HepG2 (cell line): ENCODE results near the gene SCAND1. TPM values are rescaled to one million over a fixed set of nuclear protein-coding genes. Genes with fewer than 3 reads are reported as not detected.

Experiments used
- AKAP8 ChIP-seq: sonication (generic); formaldehyde crosslinking; IDR thresholded peaks from 2 replicates; pipeline ENCODE4 v1.5.1; 2020; ENCODE audit warnings: mild to moderate bottlenecking, missing genetic modification reagents
- BHLHE40 ChIP-seq: IDR thresholded peaks from 2 replicates; pipeline ENCODE4 v1.6.1; 2011; ENCODE audit warnings: low read length, improper control_type of control experiment
- CCDC6 ChIP-seq: sonication (generic); formaldehyde crosslinking; IDR thresholded peaks from 2 replicates; pipeline ENCODE4 v1.8.1; 2022; ENCODE audit warnings: mild to moderate bottlenecking, missing genetic modification reagents, moderate library complexity
- DPF2 ChIP-seq: sonication (generic); formaldehyde crosslinking; IDR thresholded peaks from 2 replicates; pipeline ENCODE4 v1.4.0; 2020; ENCODE audit warnings: mild to moderate bottlenecking, low read depth, missing genetic modification reagents, borderline replicate concordance
- FOXA3 ChIP-seq: IDR thresholded peaks from 2 replicates; pipeline ENCODE4 v1.6.1; 2016; ENCODE audit warnings: missing genetic modification reagents, missing compliant biosample characterization
- FOXK2 ChIP-seq: fragments of 450-650 bp; IDR thresholded peaks from 2 replicates; pipeline ENCODE4 v1.6.1; 2016
- HNRNPH1 ChIP-seq: fragments of 200-400 bp; formaldehyde crosslinking; optimal IDR thresholded peaks from 2 replicates; pipeline ENCODE3; 2017; ENCODE audit warnings: mild to moderate bottlenecking, low read depth, low read length
- MEF2D ChIP-seq: sonication (generic); formaldehyde crosslinking; IDR thresholded peaks from 2 replicates; pipeline ENCODE4 v1.5.1; 2020; ENCODE audit warnings: mild to moderate bottlenecking, missing genetic modification reagents
- NFIB ChIP-seq: sonication (generic); formaldehyde crosslinking; IDR thresholded peaks from 2 replicates; pipeline ENCODE4 v1.9.0; 2021; ENCODE audit warnings: missing genetic modification reagents, mild to moderate bottlenecking, borderline replicate concordance
- ONECUT2 ChIP-seq: sonication (generic); formaldehyde crosslinking; IDR thresholded peaks from 2 replicates; pipeline ENCODE4 v1.4.0; 2020; ENCODE audit warnings: missing genetic modification reagents
- POLR2AphosphoS2 ChIP-seq: IDR thresholded peaks from 2 replicates; pipeline ENCODE4 v1.6.1; 2011; ENCODE audit warnings: low read depth, low read length, improper control_type of control experiment
- RNF2 ChIP-seq: fragments of 450-650 bp; conservative IDR thresholded peaks from 2 replicates; pipeline ENCODE4 v1.6.1; 2016; ENCODE audit warnings: low read depth
- SETDB1 ChIP-seq: sonication (generic); formaldehyde crosslinking; IDR thresholded peaks from 2 replicates; pipeline ENCODE4 v1.5.1; 2020; ENCODE audit warnings: missing genetic modification reagents, mild to moderate bottlenecking, borderline replicate concordance
- SIX4 ChIP-seq: sonication (generic); formaldehyde crosslinking; IDR thresholded peaks from 2 replicates; pipeline ENCODE4 v1.4.0; 2020; ENCODE audit warnings: missing genetic modification reagents
- SMAD3 ChIP-seq: sonication (generic); formaldehyde crosslinking; IDR thresholded peaks from 2 replicates; pipeline ENCODE4 v1.4.0; 2020; ENCODE audit warnings: missing genetic modification reagents
- SMARCE1 ChIP-seq: fragments of 450-650 bp; IDR thresholded peaks from 2 replicates; pipeline ENCODE4 v1.6.1; 2017; ENCODE audit warnings: borderline replicate concordance
- STAG1 ChIP-seq: sonication (generic); formaldehyde crosslinking; IDR thresholded peaks from 2 replicates; pipeline ENCODE4 v1.4.0; 2020; ENCODE audit warnings: missing genetic modification reagents
- TCF7 ChIP-seq: sonication (generic); IDR thresholded peaks from 2 replicates; pipeline ENCODE4 v1.6.1; 2016; ENCODE audit warnings: antibody characterized with exemption, low read depth
- TEF ChIP-seq: sonication (generic); formaldehyde crosslinking; IDR thresholded peaks from 2 replicates; pipeline ENCODE4 v1.5.0; 2020; ENCODE audit warnings: missing genetic modification reagents
- TRIM24 ChIP-seq: sonication (generic); formaldehyde crosslinking; IDR thresholded peaks from 2 replicates; pipeline ENCODE4 v1.8.0; 2022; ENCODE audit warnings: mild to moderate bottlenecking, missing genetic modification reagents
- U2AF1 ChIP-seq: fragments of 200-400 bp; formaldehyde crosslinking; optimal IDR thresholded peaks from 2 replicates; pipeline ENCODE3; 2017; ENCODE audit warnings: mild to moderate bottlenecking, low read depth, low read length
- U2AF2 ChIP-seq: fragments of 200-400 bp; formaldehyde crosslinking; IDR thresholded peaks from 2 replicates; pipeline ENCODE4 v1.6.1; 2017; ENCODE audit warnings: low read depth, mild to moderate bottlenecking, low read length
- ZBTB33 ChIP-seq: sonication (generic); formaldehyde crosslinking; IDR thresholded peaks from 2 replicates; pipeline ENCODE4 v1.4.0; 2020; ENCODE audit warnings: missing genetic modification reagents
- ZFP1 ChIP-seq: IDR thresholded peaks from 2 replicates; pipeline ENCODE4 v1.6.1; 2016
- ZNF230 ChIP-seq: sonication (generic); formaldehyde crosslinking; IDR thresholded peaks from 2 replicates; pipeline ENCODE4 v1.4.0; 2020; ENCODE audit warnings: mild to moderate bottlenecking, missing genetic modification reagents
- ZNF264 ChIP-seq: sonication (generic); formaldehyde crosslinking; IDR thresholded peaks from 2 replicates; pipeline ENCODE4 v1.4.0; 2020; ENCODE audit warnings: missing genetic modification reagents
- ZNF280B ChIP-seq: sonication (generic); formaldehyde crosslinking; IDR thresholded peaks from 2 replicates; pipeline ENCODE4 v1.5.0; 2020; ENCODE audit warnings: missing genetic modification reagents, mild to moderate bottlenecking, borderline replicate concordance
- ZNF292 ChIP-seq: sonication (generic); formaldehyde crosslinking; IDR thresholded peaks from 2 replicates; pipeline ENCODE4 v1.8.1; 2022; ENCODE audit warnings: mild to moderate bottlenecking, low read depth, missing genetic modification reagents, borderline replicate concordance
- ZNF333 ChIP-seq: sonication (generic); formaldehyde crosslinking; IDR thresholded peaks from 2 replicates; pipeline ENCODE4 v1.4.0; 2020; ENCODE audit warnings: mild to moderate bottlenecking, missing genetic modification reagents, borderline replicate concordance
- ZNF33A ChIP-seq: sonication (generic); formaldehyde crosslinking; IDR thresholded peaks from 2 replicates; pipeline ENCODE4 v1.5.1; 2020; ENCODE audit warnings: missing genetic modification reagents, mild to moderate bottlenecking, moderate library complexity, borderline replicate concordance
- ZNF350 ChIP-seq: sonication (generic); formaldehyde crosslinking; IDR thresholded peaks from 2 replicates; pipeline ENCODE4 v1.4.0; 2020; ENCODE audit warnings: mild to moderate bottlenecking, low read depth, missing genetic modification reagents, borderline replicate concordance
- ZNF839 ChIP-seq: sonication (generic); formaldehyde crosslinking; IDR thresholded peaks from 2 replicates; pipeline ENCODE4 v1.4.0; 2020; ENCODE audit warnings: missing genetic modification reagents, mild to moderate bottlenecking, borderline replicate concordance
- polyA plus RNA-seq, 8 experiments: library from polyadenylated mRNA; depleted of rRNA in 3 of 8; stranded (reverse) in 7 of 8; unstranded in 1 of 8; fragments of >200 nt; fragmentation: Illumina TruSeq in 4 of 8; extraction: Trizol in 4 of 8; gene quantifications; 2 replicates each; pipeline versions ENCODE4 v1.2.1 to v1.2.3, GENCODE V29; 2011 to 2016; ENCODE audit warnings: low read depth in 4 of 8, missing spikeins in 1 of 8, mixed read lengths in 1 of 8; ENCODE audit not compliant: insufficient read depth in 1 of 8
- total RNA-seq, 5 experiments: library from RNA; depleted of rRNA; stranded (reverse); fragments of >200 nt; fragmentation: Illumina TruSeq; extraction: Trizol; gene quantifications; 2 replicates each; pipeline ENCODE4 v1.2.3, GENCODE V29; 2016; ENCODE audit warnings: low read depth in 1 of 5

Gene SCAND1
- total and polyA plus RNA-seq, 2 of the 13 experiments (the other 11 are each of a cell fraction or from before 2014, with no cell fraction given), result 19.3 to 109 TPM

- TF ChIP-seq ZNF350 (CRISPR knock-in tag) (no peak), SETDB1 (CRISPR knock-in tag) (0 out of 2 replicates have a peak, but pooled peaks have one; percentile 33), SIX4 (no peak), SMARCE1 (no peak), BHLHE40 (peak; percentile 42; the same call in 1 of the 2 replicates), POLR2AphosphoS2 (no peak), ONECUT2 (CRISPR knock-in tag) (no peak), FOXA3 (CRISPR knock-in tag) (no peak), ZNF333 (no peak), DPF2 (CRISPR knock-in tag) (no peak), RNF2 (no peak), ZNF33A (CRISPR knock-in tag) (no peak), SMAD3 (no peak), NFIB (CRISPR knock-in tag) (no peak), TEF (CRISPR knock-in tag) (no peak), TRIM24 (CRISPR knock-in tag) (no peak), CCDC6 (CRISPR knock-in tag) (no peak), U2AF2 (no peak), ZNF292 (no peak), ZNF230 (no peak), AKAP8 (CRISPR knock-in tag) (no peak), ZNF264 (CRISPR knock-in tag) (no peak), STAG1 (peak; percentile 52), U2AF1 (no peak), HNRNPH1 (no peak), ZBTB33 (CRISPR knock-in tag) (0 out of 2 replicates have a peak, but pooled peaks have one; percentile 50), TCF7 (no peak), ZFP1 (CRISPR knock-in tag) (no peak), ZNF839 (CRISPR knock-in tag) (no peak), MEF2D (CRISPR knock-in tag) (no peak), FOXK2 (no peak), ZNF280B (peak; percentile 57; the same call in 1 of the 2 replicates)
Observed at GRCh38 chr20:35947489-35947888, 6.8 kb downstream of the SCAND1 start (continued).
